Smooth muscle cell of the coronary artery (primary cell): Measurements from ENCODE around the gene TBP. TPM values are rescaled to one million over a fixed set of nuclear protein-coding genes. Genes with fewer than 3 reads are reported as not detected.

ENCODE experiments used
- total RNA-seq: library from RNA; depleted of rRNA; stranded (reverse); fragments of >200 nt; gene quantifications from 2 replicates; pipeline ENCODE4 v1.2.3, GENCODE V29; 2014; ENCODE audit warnings: low replicate concordance

The TBP gene
- 8.3 and 11.0 TPM in 2 replicates for total RNA-seq

DNA sequence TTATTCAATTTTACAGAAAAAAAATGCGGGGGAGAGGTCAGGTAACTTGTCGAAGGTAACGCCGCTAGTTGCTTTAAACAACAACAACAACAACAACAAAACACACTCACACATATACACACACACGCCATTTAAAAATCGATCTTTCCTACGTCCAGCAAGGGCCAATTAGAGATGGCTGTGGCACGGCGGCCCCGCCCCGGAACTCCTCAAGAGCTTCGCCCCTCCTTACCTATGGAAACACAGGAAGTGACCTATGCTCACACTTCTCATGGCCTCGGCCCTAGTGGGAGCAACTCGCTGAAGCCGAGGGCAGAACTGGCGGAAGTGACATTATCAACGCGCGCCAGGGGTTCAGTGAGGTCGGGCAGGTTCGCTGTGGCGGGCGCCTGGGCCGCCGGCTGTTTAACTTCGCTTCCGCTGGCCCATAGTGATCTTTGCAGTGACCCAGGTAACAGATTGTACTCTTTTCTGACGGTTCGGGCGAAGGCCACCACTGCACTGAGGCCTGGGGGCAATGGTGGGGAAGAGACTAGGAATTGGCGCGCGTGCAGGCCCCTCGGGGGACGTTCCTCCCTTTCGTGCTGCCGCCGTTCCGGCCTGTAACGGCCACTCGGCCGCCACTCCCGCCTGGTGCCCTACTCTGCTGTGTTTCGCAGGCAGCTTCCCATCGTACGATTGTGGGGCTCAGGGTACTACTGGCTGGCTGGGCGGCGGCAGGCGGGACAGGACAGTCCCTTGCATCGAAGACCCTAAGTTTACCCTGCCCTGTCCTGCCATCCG, at the start of gene TBP:
Gene TBP, plus strand, starts transcription at position 357 of the 783 bp plus-strand sequence. CDS start 2,661 bp downstream, outside the sequence.

DNA sequence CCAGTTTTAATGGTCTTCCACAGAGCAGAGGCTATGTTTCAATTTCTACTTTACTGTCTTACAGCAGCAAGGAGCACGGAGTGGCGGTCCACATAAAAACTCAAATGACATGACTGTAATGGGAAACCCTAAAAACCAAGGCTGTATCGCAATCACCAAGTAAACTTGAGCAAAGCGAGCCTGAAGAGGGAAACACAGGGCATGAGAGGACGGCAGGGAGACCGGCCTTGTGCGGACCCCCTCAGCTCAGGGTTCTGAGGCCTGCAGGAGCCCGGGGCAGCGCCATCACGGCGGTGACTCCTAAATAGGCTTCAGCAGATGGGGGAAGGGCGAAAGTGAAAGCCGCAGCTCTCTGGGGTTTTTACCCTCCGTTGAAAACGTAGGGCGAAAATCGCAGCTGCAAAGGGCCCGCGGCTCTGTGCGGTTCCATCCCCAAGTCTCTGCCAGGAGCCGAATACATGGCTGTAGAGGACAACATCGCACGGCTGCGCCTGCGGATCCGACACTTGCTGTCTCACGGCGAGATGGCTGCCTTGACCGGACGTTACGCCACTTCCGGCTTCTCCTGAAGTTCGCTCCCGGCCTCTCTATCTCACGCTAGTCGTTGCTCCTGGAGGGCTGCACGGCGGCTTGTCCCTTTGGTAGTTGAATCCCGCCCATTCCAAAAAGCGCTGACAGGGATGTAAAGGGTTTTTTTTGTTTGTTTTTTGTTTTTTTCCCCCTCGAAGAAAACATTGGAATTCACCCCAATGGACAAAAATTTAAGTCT, 1.2 kb upstream of the TBP start, which contains the start of gene PSMB1:
Gene PSMB1, minus strand, starts transcription at position 543 of the 769 bp plus-strand sequence. Its CDS starts 65 bp downstream, at position 478.

DNA sequence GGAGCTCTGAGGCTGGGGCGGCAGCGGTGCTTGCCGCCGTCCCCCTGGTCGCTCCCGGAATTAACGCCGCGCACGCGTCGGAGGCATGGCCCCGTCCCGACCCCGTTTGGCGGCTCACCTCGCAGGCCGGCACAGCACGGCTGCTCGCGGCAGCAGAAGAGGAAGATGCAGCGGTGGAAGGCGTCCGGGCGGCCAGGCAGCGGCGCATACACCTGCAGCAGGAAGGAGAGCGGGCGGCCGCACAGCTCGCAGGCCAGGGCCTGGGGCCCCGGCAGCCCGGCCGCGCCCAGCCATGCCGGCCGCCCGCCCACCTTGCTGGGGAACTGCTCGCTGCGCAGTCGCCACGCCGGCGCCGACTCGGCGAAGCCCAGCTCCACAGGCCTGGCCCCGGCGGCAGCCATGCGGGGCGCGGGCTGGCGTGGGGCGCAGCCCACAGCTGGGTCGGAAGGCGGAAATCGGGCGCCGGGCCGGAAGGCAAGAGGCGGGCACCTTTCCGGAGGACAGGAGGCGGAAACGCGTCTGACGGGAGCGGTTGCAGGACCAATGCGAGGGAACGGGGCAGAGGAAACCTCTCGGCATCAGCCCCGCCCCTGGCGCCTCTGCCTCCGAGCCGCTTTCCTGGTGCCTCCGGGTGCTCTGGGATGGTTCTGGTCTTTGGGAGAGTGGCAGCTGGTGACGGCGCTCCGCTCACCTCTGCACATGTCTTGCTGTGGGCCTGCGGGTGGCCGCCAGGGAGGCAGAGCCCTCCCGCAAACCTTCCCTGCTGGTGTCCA, 30.2 kb downstream of the TBP start, which contains the start of gene PDCD2:
Gene PDCD2, minus strand, starts transcription at position 457 of the 773 bp plus-strand sequence. Its CDS starts 56 bp downstream, at position 401.

Other genes starting within 250 kb of the TBP start
- 10.1 and 12.3 TPM in 2 replicates for gene FAM120B, start 247.6 kb upstream of the TBP start, total RNA-seq
- gene PSMB1, start 1.1 kb upstream of the TBP start, total RNA-seq: 182 and 350 TPM in 2 replicates
- gene PDCD2, start 30.3 kb downstream of the TBP start, total RNA-seq: 23.1 and 38.6 TPM in 2 replicates